GM21529 (cell line): ENCODE measurements around the gene TOP1.
"Not testable (repeated sequence)": the region's sequence is repeated elsewhere in the genome, so short reads cannot be mapped to it uniquely, and the experiment has no call there.

ENCODE experiments used
- ATAC-seq: cut with Tn5 transposase; IDR thresholded peaks from one replicate; pipeline ENCODE4 v1.9.1; 2021; ENCODE audit not compliant: unreplicated experiment

The TOP1 gene

DNA sequence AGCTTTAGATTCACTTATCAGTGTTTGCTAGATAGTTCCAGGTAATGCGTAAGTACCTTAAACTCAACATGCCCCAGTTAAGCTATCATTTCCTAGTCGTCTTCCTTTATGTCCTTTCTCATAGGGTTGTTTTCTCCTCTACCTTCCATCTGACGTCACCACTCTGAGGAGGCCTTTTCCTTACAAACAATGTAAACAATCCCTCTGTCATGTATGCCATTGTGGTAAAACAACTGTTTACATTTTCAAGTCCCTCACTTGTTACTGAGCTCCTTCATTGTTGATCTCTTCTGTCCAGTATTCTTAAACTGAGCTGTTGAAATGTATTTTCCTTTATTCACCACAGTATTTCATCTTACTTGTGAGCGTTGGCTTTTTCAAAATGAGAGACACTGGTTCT, 63.3 kb downstream of the TOP1 start:
- ATAC-seq, result no peak

DNA sequence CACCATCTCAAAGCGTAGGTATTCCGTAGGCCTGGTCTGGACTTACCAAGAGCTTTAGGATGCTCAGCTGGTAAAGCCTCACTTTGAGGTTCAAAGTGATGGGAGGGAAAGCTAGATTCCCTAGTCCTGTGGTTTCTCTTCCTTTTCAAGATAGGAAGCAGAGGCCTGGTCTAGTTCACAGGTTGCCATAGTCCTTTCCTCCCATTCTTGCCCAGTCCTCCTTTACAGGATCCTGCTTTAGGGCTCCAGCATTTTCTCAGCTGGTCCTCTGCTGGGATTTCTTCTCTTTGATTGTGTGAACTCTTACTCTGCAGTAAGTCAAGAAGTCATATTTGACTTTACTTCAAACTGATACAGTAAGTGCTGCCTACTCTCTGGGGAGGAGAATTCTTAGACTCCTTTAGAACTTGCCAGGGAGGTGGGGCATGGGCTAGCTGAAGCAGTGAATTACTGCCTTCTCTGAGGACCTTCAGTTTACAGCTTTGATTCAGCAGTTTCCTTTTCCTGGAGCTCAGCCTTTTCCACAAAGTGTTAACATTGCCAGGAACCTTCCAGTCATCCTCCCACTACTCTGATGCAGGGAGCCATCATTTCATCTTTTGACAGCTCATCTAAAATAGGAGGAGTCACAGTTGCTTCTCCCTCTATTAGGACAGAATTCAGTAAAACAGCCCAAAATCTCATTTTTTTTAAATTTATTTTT, 65.9 kb downstream of the TOP1 start:
- no peak for ATAC-seq

DNA sequence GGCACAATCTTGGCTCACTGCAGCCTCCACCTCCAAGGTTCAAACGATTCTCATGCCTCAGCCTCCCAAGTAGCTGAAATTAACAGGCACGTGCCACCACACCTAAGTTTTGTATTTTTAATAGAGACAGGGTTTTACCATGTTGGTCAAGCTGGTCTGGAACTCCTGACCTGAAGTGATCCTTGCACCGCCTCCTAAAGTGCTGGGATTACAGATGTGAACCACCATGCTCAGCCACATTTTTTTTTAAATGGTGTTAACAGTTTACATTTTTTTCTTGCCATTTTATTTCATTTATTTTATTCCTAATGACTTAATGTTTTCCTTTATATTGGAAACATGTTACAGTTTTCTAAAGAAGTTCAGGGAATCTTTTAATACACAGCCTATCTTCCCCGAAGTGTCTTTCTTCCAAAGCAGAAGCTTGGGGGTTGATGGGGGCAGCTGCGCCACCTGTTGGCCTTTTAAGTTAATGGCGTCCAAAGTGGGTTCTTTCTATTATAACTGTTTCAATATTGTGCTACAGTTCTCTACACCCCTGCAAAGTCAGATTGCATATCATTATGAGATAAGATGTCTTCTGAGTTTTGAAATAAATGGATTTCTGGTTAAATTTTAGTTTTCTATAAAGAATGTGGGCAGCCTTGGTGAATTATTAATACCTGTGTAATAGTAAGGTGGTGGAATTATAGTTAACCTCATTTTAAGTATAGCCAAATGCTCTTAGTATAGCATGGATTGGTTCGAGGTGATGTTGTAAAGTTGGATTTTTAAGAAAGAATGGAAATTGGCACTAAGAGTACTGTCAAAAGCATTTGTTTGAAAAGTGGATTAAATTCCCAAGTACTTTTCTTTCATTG, 66.7 kb downstream of the TOP1 start:
- ATAC-seq, result peak; percentile 52

- no peak for ATAC-seq
Observed at GRCh38 chr20:41098703-41099250, 70.2 kb downstream of the TOP1 start.

- ATAC-seq, result no peak
Observed at GRCh38 chr20:41100001-41100480, 71.4 kb downstream of the TOP1 start.

DNA sequence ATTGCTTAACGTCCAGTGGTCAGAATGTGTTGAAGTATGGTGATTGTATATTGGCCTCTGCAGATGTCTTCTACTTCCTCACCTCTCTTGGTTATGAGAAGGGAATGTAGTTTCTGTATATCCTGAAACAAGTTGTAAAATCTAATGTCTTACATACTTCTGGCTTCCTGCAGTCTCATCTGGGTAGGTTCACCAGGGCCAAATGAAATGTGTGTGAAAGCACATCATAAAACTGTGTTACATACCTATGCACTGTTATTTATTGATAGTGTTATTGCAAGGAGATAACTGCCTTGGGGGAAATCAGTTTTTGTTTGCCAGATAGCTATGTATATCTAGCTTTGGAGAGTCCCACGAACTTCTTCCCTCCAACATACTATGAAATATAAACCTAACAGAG, 73.0 kb downstream of the TOP1 start:
- no peak for ATAC-seq

DNA sequence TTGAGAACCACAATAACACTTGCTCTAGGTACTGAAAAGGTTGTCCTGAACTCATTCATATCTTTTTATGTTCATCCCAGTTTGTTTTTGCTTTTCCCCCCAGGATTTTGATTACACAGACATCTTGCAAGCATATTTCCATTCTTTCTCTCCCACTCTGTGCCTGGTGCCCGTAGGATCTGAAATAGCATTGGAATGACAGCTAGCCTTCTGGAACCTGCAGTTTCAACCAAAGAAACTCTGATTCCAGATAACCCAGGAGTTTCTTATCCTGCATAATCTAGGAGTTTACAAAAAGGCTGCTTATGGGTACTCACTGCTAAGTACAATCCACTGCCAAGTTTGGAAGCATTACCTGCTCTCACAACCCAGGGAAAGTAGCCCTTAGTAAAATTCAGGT, 79.9 kb downstream of the TOP1 start:
- ATAC-seq, result no peak

- no peak for ATAC-seq
Observed at GRCh38 chr20:41110012-41110411, 81.4 kb downstream of the TOP1 start.

DNA sequence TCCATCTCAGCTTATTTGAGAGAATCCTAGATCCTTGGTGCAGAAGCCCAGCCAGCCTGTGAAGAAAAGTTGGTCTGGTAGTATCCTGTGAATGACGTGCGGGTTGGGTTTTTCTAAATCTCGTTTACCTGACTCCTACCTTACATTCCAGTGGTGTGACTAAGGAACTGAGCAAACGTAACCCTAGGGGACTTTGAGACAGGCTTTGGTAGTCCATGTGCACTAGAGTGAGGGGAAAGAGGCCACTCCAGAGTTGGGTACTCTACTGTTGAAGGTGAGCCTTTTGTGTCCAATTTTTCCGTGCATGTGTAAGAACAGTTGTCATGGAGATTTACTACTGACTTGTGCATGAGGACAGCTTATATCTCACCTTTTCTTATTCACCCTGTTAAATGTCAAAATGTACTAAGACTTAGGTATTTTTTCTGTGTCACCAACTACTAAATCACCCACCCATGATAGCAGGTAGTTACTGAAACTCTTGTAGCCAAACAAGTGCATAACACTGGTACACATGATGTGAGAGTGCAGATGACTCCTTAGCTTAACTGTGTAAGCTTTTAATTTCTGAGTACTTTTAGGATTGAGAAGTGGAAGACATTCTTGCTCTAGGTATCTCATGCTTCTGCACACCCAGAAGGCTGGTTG, 82.4 kb downstream of the TOP1 start:
- no peak for ATAC-seq

- ATAC-seq, result no peak
Observed at GRCh38 chr20:41111578-41111951, 82.9 kb downstream of the TOP1 start.

DNA sequence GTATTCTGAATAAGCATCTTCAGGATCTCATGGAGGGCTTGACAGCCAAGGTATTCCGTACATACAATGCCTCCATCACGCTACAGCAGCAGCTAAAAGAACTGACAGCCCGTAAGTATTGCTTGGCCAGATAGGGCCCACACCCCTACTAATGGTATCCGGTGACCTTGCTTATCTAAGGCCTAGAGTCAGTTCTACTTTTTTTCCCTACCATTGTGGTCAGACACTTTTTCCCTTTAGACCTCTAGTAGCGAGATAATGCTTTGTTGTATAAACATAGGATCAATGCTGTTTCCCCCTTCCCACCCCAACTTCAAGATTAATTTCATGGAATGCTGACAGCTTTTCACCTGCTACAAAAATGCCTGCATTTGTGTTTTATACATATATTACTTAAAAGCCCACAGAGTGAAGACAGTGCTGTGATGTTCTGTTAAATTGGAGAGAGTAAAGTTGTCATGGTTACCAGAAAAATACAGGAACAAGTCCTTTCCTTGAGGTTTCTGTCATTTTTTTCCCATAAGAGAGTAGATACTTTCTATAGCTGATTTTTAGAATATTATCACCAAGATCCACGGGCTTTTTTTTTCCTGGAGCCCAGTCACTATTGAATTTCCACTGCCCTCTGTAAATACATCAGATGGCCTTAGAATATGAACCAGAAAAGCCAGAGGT, 87.8 kb downstream of the TOP1 start:
- no peak for ATAC-seq

GRCh38 chr20:41118159-41118558, 89.5 kb downstream of the TOP1 start:
- ATAC-seq, result not testable (repeated sequence)

DNA sequence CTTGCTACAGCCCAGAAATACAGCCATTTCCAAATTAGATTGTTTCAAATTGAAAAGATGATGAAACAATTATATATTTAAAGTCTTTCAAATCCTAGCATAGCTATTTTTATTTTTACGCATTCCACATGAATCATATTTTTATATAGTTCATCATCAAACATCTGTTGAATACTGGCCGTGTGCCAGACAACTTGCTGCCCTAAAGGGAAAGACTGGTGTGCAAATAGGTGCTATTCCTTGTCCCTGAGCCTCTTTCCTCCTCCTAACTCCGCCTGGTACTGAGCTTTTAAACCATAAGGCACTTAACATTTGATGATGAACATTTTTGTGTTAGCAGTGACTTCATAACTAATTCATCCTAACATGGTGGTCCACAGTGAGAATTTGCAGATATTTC, 90.0 kb downstream of the TOP1 start:
- no peak for ATAC-seq

DNA sequence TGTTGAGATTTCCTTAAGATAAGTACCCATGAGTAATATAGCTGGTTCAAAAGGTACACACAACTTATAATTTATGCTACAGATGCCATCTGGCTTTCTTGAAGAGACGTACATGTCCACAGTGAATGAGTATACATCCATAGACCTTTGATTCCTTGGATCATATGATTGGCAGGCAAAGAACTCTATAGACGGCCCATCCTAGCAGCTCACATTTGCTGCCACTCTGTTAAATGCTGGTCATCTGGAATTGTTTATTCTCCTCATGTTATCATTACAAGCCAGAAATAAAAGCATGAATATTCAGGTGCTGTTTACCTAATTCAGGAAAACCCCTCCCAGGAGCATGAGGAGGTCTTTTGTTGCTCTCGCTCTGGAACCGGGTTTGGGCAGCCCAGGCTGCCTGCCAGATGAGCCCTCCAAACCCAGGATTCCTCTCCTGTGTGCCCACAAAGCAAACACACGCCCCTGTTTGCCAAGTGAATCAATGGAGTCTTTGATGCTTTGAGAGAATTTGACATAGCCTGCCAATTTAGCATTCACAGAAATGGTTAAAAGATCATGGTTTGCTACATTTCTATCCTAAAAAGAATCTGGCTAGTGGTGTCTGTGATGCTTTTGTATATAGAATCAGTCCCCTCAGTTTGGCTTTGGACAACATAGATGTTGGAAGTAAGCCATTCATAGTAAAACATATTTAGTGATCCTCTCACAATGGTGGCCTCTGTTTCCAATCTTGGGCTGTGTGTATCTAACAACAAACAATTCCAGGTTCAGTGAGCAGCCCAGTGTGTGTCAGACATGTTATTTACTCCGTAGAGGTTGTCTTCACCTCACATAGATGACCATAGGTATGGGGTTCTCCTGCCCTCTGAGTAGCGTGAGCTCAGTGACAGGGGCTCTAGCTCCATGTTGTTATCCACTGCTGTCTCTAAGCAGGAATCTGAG, 91.3 kb downstream of the TOP1 start:
- no peak for ATAC-seq

DNA sequence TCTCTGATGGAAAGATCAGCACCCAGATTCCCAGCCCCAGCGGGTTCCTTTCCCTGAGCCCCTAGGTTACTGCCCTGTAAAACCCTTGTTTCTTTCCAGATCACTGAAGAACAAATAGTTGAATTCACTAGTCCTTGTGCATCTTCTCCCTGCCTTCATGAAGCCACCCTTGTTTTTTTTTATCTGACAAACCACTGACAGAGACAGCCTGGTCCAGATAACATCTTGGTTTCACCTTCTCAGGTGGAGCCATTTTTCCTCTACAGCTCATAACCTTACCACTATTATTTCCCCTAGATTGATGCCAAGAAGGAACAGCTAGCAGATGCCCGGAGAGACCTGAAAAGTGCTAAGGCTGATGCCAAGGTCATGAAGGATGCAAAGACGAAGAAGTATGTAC, 92.8 kb downstream of the TOP1 start:
- no peak for ATAC-seq

DNA sequence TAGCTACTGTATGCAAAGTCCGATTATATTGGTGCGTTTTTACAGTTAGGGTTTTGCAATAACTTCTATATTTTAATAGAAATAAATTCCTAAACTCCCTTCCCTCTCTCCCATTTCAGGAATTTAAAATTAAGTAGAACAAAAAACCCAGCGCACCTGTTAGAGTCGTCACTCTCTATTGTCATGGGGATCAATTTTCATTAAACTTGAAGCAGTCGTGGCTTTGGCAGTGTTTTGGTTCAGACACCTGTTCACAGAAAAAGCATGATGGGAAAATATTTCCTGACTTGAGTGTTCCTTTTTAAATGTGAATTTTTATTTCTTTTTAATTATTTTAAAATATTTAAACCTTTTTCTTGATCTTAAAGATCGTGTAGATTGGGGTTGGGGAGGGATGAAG, 95.0 kb downstream of the TOP1 start:
- ATAC-seq, result no peak

GRCh38 chr20:41124451-41125094, 96.0 kb downstream of the TOP1 start:
- ATAC-seq, result no peak

DNA sequence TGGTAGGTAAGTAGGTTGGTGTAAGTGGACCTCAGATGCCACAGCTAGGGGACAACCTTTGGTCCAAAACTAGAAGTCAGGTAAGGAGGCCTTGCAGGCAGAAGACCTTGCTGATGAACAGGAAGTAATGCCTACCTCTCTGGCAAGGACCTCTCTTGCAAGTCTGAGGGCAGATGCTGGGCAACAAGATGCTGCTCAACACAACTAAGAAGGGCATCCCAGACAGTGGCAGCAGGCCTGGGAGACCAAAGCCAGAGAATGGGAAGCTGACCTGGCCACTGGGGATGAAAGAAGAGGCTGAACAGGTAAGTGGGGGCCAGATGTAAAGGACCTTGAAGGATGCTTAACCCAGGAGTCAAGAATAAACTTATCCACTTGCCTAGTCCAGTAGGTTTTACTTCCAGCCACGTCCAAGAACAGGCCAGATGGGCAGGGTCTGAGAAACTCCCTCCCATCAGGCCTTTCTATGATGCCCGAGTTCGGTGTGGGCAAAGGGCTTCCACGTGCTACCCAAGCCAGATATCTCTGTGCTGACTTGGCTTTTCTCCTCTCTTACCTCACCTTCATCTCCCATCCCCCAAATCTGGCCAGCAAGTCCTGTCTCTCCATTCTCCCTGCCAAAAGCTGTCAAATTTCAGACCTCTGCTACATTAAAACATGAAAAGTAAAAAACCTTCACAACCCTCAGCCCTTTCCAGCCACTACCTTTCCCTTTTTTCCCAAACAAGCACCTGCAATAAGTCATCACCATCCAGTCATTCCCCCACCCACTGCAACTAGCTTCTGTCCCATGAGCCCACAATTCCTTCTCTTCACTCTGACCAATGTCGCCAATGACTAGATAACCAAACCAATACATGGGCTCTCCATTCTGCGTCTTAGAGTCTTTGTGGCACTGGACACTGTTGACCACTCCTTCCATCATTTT, 97.2 kb downstream of the TOP1 start:
- ATAC-seq, result no peak
